ENCODE results near the gene ELAC1. TPM values are rescaled to one million over a fixed set of nuclear protein-coding genes. Genes with fewer than 3 reads are reported as not detected.

ELAC1 gene
- total RNA-seq, 1 donor from 2014 or later = 7.2 TPM

GRCh38 chr18:51021226-51021965 is 53.6 kb downstream of the ELAC1 start:
- no peak for DNase-seq

- no peak for DNase-seq
Observed at GRCh38 chr18:51025512-51025911, 57.7 kb downstream of the ELAC1 start.

GRCh38 chr18:51028201-51028805 is 60.5 kb downstream of the ELAC1 start:
- DNase-seq = no peak

- DNase-seq = no peak
Observed at GRCh38 chr18:51029378-51029693, 61.5 kb downstream of the ELAC1 start.

DNA sequence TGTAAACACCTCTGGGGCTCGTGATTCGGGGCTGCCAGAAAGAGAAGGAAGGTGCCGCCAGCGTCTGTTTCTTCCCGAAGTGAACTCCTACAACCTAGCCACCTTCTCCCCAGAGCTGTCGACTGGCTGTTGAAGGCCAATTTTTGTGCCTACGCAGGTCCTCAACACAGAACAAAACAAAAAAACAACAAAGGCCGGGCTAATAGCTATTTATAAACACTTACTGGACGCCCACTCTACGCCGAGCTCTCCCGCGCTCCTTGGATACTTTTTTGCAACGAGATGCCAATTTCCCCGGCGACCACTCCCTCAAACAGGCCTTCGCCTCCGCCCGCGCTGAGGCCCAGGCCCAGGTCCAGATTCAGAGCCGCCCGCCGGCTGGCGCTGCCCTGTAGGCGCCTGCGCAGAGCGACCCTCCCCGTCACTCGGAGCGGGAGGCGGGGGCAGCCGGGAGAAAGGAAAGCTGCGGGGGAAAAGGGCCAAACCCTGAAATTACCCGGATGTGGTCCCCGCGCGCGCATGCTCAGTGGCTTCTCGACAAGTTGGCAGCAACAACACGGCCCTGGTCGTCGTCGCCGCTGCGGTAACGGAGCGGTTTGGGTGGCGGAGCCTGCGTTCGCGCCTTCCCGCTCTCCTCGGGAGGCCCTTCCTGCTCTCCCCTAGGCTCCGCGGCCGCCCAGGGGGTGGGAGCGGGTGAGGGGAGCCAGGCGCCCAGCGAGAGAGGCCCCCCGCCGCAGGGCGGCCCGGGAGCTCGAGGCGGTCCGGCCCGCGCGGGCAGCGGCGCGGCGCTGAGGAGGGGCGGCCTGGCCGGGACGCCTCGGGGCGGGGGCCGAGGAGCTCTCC is 62.1 kb downstream of the ELAC1 start, which contains the start of gene SMAD4:
Gene SMAD4 (plus strand): TSS at position 520 of the 843 bp plus-strand sequence. CDS start 16,834 bp downstream, outside the sequence.
- peak; percentile 93 for DNase-seq

- DNase-seq = peak; percentile 38
Observed at GRCh38 chr18:51030537-51031258, 62.9 kb downstream of the ELAC1 start.

DNA sequence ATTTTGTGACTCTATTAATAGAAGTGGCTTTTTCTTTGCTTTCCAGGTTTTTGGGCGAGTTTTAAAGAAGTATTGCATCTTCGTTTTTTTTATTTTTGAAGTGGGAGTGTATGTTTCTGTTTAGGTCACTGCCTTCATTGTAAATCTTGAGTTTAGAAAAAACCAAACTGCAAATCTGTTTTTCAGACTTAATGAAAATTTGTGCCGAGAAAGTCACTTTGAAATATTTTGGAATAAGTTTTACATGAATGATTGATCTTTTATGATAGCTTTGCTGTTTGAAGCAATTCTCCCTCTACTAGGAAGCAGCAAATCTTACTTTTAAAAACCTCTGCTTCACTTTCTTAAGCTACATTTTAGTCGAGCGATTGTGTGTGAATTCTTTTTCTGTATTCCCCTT is 64.4 kb downstream of the ELAC1 start:
- DNase-seq = no peak

GRCh38 chr18:51037230-51037629 is 69.4 kb downstream of the ELAC1 start:
- no peak for DNase-seq

Small RNA genes lying within 50 kb of the gene (small RNA-seq; reads per million reads assigned to genes)
- not detected for gene RF00019

Other genes starting within 250 kb of the ELAC1 start
- gene MRO, start 148.0 kb upstream of the ELAC1 start, total RNA-seq = 0.94 TPM
- 142 TPM for gene ME2, start 88.9 kb upstream of the ELAC1 start, total RNA-seq
- 80.2 TPM for gene SMAD4, start 62.2 kb downstream of the ELAC1 start, total RNA-seq
- 104 TPM for gene MEX3C, start 229.6 kb downstream of the ELAC1 start, total RNA-seq

All from occipital lobe (tissue), 3 donors.